ENCODE data around the gene GPR162. TPM values are rescaled to one million over a fixed set of nuclear protein-coding genes. Genes with fewer than 3 reads are reported as not detected.
"Not testable (repeated sequence)": the region's sequence is repeated elsewhere in the genome, so short reads cannot be mapped to it uniquely, and the experiment has no call there.

Gene GPR162
- total and polyA plus RNA-seq, 7 donors, result 1.2 to 16.1 (median 7.3) TPM

DNA sequence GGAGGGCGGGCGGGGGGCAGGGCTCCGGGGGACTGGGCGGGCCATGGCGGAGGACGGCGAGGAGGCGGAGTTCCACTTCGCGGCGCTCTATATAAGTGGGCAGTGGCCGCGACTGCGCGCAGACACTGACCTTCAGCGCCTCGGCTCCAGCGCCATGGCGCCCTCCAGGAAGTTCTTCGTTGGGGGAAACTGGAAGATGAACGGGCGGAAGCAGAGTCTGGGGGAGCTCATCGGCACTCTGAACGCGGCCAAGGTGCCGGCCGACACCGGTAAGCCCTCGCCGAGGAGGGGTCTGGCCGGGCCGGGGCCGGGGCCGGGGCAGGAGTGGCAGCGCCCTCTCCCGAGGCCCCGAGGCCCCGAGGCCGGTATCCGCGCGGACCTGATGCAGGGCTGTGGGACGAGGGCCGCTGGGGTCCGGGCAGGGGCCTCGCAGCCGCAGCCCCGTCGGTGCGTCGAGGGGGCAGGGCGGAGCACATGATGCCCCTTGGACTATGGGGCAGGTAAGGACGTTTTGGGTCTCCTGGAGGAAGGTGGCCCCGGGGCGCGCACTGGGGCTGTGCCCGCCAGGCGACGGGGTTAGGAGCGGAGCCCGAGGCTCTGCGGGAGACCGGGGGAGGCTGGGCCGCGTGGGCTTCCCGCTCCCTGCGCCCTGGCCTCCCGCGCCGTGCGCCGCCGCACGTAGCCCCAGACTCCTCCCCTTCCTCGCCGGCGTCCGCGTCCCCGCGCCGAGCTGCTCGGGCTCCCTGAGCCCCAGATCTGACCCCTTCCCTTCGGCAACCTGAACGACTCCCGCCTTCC lies 46.0 kb downstream of the GPR162 start, which contains the start of gene TPI1:
TSS of gene TPI1 (plus strand) at position 119 of the 798 bp plus-strand sequence. CDS start at position 155, 36 bp downstream.
- 0 to 1% methylated on average over 86 of the region's 86 CpGs for WGBS, 2 donors
- DNase-seq, result peak; percentile 96
- Histone ChIP-seq H3K27ac (peak within 1 kb of the TSS; percentile 95 to 100 (median 98)), H3K27me3 (no peaks in the 10 kb centered on the region), H3K4me3 (peak within 1 kb of the TSS; percentile 72 to 100 (median 96)), H3K4me1 (peaks cover 0 to 48% (median 42%) of the 10 kb centered on the region in 4 donors), H3K9me3 (no peaks in the 10 kb centered on the region), H3K36me3 (peaks cover 13 to 63% (median 41%) of the 10 kb centered on the region in 4 donors)
- TF ChIP-seq POLR2AphosphoS5 (IDR thresholded peaks at IDR 0.05) (peak; percentile 99 to 100 (median 100)), POLR2A (IDR thresholded peaks at IDR 0.05) (peak; percentile 96 to 98), EP300 (IDR thresholded peaks at IDR 0.05) (no peak)
- TF ChIP-seq, protein P1, sequence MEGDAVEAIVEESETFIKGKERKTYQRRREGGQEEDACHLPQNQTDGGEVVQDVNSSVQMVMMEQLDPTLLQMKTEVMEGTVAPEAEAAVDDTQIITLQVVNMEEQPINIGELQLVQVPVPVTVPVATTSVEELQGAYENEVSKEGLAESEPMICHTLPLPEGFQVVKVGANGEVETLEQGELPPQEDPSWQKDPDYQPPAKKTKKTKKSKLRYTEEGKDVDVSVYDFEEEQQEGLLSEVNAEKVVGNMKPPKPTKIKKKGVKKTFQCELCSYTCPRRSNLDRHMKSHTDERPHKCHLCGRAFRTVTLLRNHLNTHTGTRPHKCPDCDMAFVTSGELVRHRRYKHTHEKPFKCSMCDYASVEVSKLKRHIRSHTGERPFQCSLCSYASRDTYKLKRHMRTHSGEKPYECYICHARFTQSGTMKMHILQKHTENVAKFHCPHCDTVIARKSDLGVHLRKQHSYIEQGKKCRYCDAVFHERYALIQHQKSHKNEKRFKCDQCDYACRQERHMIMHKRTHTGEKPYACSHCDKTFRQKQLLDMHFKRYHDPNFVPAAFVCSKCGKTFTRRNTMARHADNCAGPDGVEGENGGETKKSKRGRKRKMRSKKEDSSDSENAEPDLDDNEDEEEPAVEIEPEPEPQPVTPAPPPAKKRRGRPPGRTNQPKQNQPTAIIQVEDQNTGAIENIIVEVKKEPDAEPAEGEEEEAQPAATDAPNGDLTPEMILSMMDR (IDR thresholded peaks at IDR 0.05), result no peak
- intact Hi-C loops (cut with DNase I), result loop anchor here (2.0 to 10.0 kb wide), 3 partner anchors 57 to 247 kb away; no protein-coding TSS in a partner anchor

DNA sequence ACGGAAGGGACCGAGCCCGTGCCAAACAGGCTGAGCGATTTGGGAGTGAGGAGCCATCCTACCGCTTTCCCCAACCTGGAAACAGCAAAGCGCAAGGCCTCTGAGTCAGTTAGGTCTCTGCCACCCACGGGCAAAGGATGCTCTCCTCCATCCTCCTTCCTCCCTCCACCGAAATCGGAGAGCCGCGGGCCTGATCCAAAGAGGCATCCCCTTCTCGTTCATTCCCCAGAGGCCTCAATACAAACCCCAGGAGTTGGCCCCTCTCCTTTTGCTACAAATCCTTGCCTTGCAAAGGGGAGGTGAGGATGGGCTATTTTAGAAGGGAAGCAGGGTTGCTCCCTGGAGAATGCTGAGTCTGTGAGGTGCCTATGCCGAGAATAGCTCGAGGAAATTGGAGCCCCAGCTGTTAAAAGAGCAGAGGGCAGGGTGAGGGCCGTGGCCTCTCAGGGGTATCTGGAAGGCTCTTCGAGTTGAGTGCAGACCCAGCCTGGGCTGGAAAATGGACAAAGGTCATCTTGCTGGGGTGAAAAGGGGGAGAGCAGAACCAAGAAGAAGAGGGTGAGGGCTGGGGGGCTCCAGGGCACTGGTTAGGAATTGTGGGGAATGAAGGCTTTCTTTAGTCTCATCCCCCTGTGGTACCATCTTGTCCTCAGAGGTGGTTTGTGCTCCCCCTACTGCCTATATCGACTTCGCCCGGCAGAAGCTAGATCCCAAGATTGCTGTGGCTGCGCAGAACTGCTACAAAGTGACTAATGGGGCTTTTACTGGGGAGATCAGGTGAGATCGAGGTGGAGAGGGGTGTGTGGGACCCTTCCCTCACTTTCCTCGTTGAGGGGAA lies 46.8 kb downstream of the GPR162 start:
- Histone ChIP-seq H3K4me3 (peak overlapping the region; percentile 72 to 100 (median 96)), H3K27ac (peak overlapping the region; percentile 95 to 100 (median 98)), H3K9me3 (no peaks in the 10 kb centered on the region), H3K36me3 (peaks cover 8 to 54% (median 34%) of the 10 kb centered on the region in 4 donors), H3K27me3 (no peaks in the 10 kb centered on the region), H3K4me1 (peaks cover 0 to 52% (median 42%) of the 10 kb centered on the region in 4 donors)
- no peak for DNase-seq
- intact Hi-C loops (cut with DNase I), result loop anchor here (1.0 to 10.0 kb wide), 4 partner anchors 23 to 246 kb away; no protein-coding TSS in a partner anchor
- WGBS, 2 donors, result 7 to 11% methylated on average over 22 of the region's 22 CpGs
- no peak for TF ChIP-seq EP300 (IDR thresholded peaks at IDR 0.05)
- TF ChIP-seq POLR2AphosphoS5 (IDR thresholded peaks at IDR 0.05), result no peak
- TF ChIP-seq, protein P1 (IDR thresholded peaks at IDR 0.05), result no peak
- TF ChIP-seq POLR2A (IDR thresholded peaks at IDR 0.05), result no peak

- WGBS, 2 donors, result 19 to 38% methylated on average over 12 of the region's 12 CpGs
- TF ChIP-seq, protein P1 (IDR thresholded peaks at IDR 0.05), result peak; percentile 71 to 91 (median 89)
- TF ChIP-seq EP300 (IDR thresholded peaks at IDR 0.05), result no peak
- peaks cover 0 to 61% (median 48%) of the 10 kb centered on the region in 4 donors for H3K4me1 ChIP-seq
- H3K36me3 ChIP-seq, result peaks cover 6 to 45% (median 28%) of the 10 kb centered on the region in 4 donors
- intact Hi-C loops (cut with DNase I), result loop anchor here (1.0 to 10.0 kb wide), 6 partner anchors 22 to 245 kb away; no protein-coding TSS in a partner anchor
- H3K27ac ChIP-seq, result peak overlapping the region; percentile 21 to 100 (median 98)
- no peaks in the 10 kb centered on the region for H3K27me3 ChIP-seq
- peak overlapping the region in 3 of 4 donors; percentile 94 to 100 (median 99) for H3K4me3 ChIP-seq
- H3K9me3 ChIP-seq, result no peaks in the 10 kb centered on the region
- DNase-seq, result peak; percentile 91
Observed at GRCh38 chr12:6869049-6870021, 47.7 kb downstream of the GPR162 start.

GRCh38 chr12:6870304-6870703 lies 48.7 kb downstream of the GPR162 start:
- DNase-seq, H3K27me3 ChIP-seq, H3K9me3 ChIP-seq, H3K4me3 ChIP-seq: not testable (repeated sequence)
- 53 to 76% methylated on average over 4 of the region's 4 CpGs for WGBS, 2 donors
- intact Hi-C loops (cut with DNase I), result loop anchor here (5.0 kb wide), 2 partner anchors 37 to 67 kb away; no protein-coding TSS in a partner anchor
- Histone ChIP-seq H3K36me3 (peaks cover 6 to 36% (median 26%) of the 10 kb centered on the region in 4 donors), H3K4me1 (peaks cover 0 to 63% (median 51%) of the 10 kb centered on the region in 4 donors), H3K27ac (peak overlapping the region in 2 of 4 donors; percentile 98 to 99)

Measured in sigmoid colon (tissue), 7 donors.